MG63 (cell line): ENCODE measurements around the gene OTUD5. TPM values are rescaled to one million over a fixed set of nuclear protein-coding genes. Genes with fewer than 3 reads are reported as not detected.

Experiments used
- DNase-seq: peaks from one replicate; pipeline ENCODE4 v3.0.0-alpha.2; 2020
- H3K27me3 ChIP-seq: fragments of 250-450 bp; sonication (Bioruptor Pico); 2 replicates; pipeline ENCODE4 v1.5.1; 2020; ENCODE audit warnings: mild to moderate bottlenecking, moderate library complexity
- H3K36me3 ChIP-seq: fragments of 250-450 bp; sonication (Bioruptor Pico); 2 replicates; pipeline ENCODE4 v1.5.1; 2020; ENCODE audit warnings: mild to moderate bottlenecking, moderate library complexity
- H3K4me3 ChIP-seq: fragments of 250-450 bp; sonication (Bioruptor Pico); 2 replicates; pipeline ENCODE4 v1.5.1; 2020; ENCODE audit warnings: mild to moderate bottlenecking, moderate library complexity
- H3K9me3 ChIP-seq: fragments of 250-450 bp; sonication (Bioruptor Pico); 2 replicates; pipeline ENCODE4 v1.5.1; 2020; ENCODE audit warnings: mild to moderate bottlenecking, moderate library complexity
- total RNA-seq: library from RNA; depleted of rRNA; stranded (reverse); fragments of >200 nt; shearing (Covaris generic); gene quantifications from 2 replicates; pipeline ENCODE4 v1.2.3, GENCODE V29; 2014; ENCODE audit warnings: low replicate concordance

Gene OTUD5
- total RNA-seq, 1 experiment from 2014 or later = 27.4 TPM

- Histone ChIP-seq H3K4me3 (no peak overlapping the region), H3K36me3 (peaks cover 7% of the 10 kb centered on the region), H3K27me3 (no peaks in the 10 kb centered on the region), H3K9me3 (no peaks in the 10 kb centered on the region)
- no peak for DNase-seq
Observed at GRCh38 chrX:48904626-48905025, 52.8 kb downstream of the OTUD5 start.

DNA sequence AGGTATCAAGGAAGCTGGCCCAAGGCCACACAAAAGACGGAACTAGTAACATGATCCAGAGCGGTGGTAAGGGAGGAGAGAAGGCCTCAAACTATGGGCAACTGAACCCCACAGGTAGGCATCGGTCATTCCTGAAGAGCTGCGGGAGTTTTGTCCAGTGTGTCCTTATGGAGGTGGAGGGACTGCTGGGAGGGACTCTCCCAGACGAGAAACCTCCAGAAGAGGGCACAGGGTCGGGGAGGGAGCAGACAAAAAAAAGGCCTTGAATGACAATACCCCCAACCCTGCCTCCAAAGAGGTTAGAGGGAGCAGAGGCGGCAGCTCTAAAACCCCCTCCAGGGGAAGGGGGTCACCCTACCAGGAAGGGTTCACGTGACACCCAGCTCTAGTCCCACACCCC lies 53.2 kb downstream of the OTUD5 start:
- no peaks in the 10 kb centered on the region for H3K9me3 ChIP-seq
- H3K27me3 ChIP-seq = no peaks in the 10 kb centered on the region
- H3K36me3 ChIP-seq = peaks cover 9% of the 10 kb centered on the region
- H3K4me3 ChIP-seq = no peak overlapping the region
- no peak for DNase-seq

DNA sequence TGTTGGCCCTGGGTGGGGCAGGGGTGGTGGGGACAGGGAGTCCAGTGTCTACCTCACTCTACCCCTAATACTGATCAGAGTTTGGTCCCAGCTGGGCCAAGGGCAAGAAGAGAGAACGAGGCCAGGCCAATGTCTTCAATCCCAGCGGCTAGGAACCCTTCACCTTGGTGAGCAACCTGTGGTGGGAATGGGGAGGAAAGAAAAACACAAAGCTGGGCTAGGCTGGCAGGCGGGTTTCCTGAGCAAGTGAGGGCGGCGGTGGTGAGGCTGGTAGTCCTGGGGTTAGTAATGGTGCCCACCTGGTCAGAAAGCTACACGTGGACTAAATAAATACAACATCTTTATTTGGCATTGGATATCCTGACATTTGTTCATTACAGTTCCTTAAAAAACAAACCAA lies 54.1 kb downstream of the OTUD5 start:
- DNase-seq = no peak
- H3K27me3 ChIP-seq = no peaks in the 10 kb centered on the region
- H3K36me3 ChIP-seq = peaks cover 5% of the 10 kb centered on the region; the same call in 1 of the 2 replicates
- H3K4me3 ChIP-seq = no peak overlapping the region
- no peaks in the 10 kb centered on the region for H3K9me3 ChIP-seq

DNA sequence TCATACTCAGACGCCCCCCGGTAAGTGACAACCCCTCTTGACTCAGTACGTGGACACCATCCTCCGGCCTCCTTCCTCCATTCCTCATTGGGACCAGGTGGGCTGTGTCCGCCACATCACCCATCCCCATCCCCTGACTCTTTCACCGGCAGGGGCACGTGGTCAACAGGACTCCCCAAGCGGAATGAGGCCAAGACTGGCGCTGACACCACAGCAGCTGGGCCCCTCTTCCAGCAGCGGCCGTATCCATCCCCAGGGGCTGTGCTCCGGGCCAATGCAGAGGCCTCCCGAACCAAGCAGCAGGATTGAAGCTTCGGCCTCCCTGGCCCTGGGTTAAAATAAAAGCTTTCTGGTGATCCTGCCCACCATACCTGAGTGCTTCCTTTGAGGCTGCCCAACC lies 54.6 kb downstream of the OTUD5 start:
- no peaks in the 10 kb centered on the region for H3K27me3 ChIP-seq
- DNase-seq = no peak
- H3K9me3 ChIP-seq = no peaks in the 10 kb centered on the region
- H3K36me3 ChIP-seq = peaks cover 5% of the 10 kb centered on the region; the same call in 1 of the 2 replicates
- no peak overlapping the region for H3K4me3 ChIP-seq

DNA sequence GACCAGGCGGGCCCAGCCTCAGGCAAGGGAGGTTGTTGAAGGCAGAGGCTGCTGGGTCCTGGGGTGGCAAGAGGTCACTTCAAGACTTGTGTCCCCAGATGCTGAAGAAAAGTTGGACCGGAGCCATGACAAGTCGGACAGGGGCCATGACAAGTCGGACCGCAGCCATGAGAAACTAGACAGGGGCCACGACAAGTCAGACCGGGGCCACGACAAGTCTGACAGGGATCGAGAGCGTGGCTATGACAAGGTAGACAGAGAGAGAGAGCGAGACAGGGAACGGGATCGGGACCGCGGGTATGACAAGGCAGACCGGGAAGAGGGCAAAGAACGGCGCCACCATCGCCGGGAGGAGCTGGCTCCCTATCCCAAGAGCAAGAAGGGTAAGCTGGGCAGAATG lies 55.3 kb downstream of the OTUD5 start:
- DNase-seq = no peak
- Histone ChIP-seq H3K27me3 (no peaks in the 10 kb centered on the region), H3K36me3 (peaks cover 5% of the 10 kb centered on the region; the same call in 1 of the 2 replicates), H3K9me3 (no peaks in the 10 kb centered on the region), H3K4me3 (no peak overlapping the region)

- no peak for DNase-seq
- no peak overlapping the region for H3K4me3 ChIP-seq
- peaks cover 5% of the 10 kb centered on the region; the same call in 1 of the 2 replicates for H3K36me3 ChIP-seq
- H3K27me3 ChIP-seq = no peaks in the 10 kb centered on the region
- no peaks in the 10 kb centered on the region for H3K9me3 ChIP-seq
Observed at GRCh38 chrX:48901069-48901468, 56.3 kb downstream of the OTUD5 start.

DNA sequence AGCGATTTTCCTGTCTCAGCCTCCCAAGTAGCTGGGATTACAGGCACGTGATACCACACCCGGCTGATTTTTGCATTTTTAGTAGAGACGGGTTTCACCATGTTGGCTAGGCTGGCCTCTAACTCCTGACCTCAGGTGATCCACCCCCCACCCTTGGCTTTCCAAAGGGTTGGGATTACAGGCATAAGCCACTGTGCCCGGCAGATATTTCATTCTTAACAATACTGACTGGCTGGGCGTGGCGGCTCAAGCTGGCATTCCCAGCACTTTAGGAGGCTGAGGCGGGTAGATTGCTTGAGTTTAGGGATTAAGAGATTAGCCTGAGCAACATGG lies 58.4 kb downstream of the OTUD5 start:
- Histone ChIP-seq H3K27me3 (no peaks in the 10 kb centered on the region), H3K36me3 (peaks cover 5% of the 10 kb centered on the region; the same call in 1 of the 2 replicates), H3K4me3 (no peak overlapping the region), H3K9me3 (no peaks in the 10 kb centered on the region)
- DNase-seq = no peak

DNA sequence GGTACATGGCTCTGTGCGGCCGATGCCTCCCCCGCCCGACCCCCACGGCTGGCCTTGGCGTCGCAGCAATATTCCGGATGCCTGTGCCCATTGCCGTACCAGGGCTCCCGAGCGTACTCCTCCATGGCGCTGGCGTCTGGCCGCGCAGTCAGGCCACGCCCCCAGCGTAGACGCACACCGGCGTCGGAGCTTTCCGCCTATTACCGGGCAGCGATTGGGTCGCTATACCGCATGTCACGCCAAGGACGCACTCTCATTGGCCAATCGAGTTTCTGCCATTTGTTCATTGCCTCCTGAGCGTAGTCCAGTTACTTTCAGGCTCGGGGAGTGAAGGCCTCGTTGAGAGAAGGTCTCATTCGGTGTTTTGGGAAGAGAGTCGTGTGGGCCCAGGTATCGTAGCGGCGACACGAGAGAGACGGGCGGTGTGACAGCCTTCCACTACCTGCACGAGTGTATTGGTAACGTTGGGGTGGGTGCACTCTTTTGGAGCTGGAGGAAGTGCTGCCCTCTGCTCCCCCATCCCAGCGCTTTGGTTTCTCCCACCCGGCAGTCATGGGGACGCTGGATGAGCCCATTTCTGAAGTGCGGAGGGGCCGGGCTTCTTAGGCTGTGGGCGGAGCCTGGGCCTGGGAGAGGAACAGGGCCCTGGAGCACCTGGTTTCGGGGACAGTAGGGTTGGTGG lies 59.6 kb downstream of the OTUD5 start, which contains the start of the genes PQBP1 and TIMM17B:
Gene PQBP1, plus strand, starts transcription at position 306 of the 682 bp plus-strand sequence. CDS start 580 bp downstream, outside the sequence.
Gene TIMM17B, minus strand, starts transcription at position 144 of the 682 bp plus-strand sequence. Its CDS starts 19 bp downstream, at position 125.
- Histone ChIP-seq H3K9me3 (no peaks in the 10 kb centered on the region), H3K4me3 (peak within 1 kb of the TSS; percentile 78), H3K36me3 (peaks cover 5% of the 10 kb centered on the region; the same call in 1 of the 2 replicates), H3K27me3 (no peaks in the 10 kb centered on the region)
- DNase-seq = peak; percentile 93

DNA sequence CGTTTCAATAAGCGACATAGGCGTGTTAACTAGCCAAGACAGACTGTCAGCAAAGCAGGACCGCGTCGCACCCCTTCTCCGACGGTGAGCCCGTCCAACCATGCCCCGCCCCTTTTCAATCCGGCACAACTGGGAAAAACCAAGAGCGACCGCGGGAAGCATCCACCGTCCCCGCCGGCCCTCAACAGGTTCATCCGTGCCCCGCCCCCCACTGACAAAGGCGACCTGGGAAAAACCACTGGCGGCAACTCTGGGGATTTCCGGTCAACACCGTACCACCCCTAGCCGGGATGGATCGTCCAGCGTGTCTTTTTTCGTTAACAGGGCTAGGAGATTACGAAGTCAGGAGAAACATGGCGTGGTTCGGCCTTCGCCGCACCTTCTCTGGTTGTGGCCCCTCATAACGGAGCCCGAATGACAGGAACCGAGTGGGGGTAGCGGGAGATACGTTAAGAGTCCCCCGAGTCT lies 60.2 kb downstream of the OTUD5 start:
- H3K36me3 ChIP-seq = peaks cover 5% of the 10 kb centered on the region; the same call in 1 of the 2 replicates
- peak; percentile 72 for DNase-seq
- peak overlapping the region; percentile 78 for H3K4me3 ChIP-seq
- H3K9me3 ChIP-seq = no peaks in the 10 kb centered on the region
- no peaks in the 10 kb centered on the region for H3K27me3 ChIP-seq

GRCh38 chrX:48896611-48897011 lies 60.8 kb downstream of the OTUD5 start:
- Histone ChIP-seq H3K4me3 (peak overlapping the region; percentile 78), H3K9me3 (no peaks in the 10 kb centered on the region), H3K27me3 (no peaks in the 10 kb centered on the region), H3K36me3 (0 out of 2 replicates have a peak, but pooled peaks cover 2% of the 10 kb centered on the region)
- DNase-seq = no peak

DNA sequence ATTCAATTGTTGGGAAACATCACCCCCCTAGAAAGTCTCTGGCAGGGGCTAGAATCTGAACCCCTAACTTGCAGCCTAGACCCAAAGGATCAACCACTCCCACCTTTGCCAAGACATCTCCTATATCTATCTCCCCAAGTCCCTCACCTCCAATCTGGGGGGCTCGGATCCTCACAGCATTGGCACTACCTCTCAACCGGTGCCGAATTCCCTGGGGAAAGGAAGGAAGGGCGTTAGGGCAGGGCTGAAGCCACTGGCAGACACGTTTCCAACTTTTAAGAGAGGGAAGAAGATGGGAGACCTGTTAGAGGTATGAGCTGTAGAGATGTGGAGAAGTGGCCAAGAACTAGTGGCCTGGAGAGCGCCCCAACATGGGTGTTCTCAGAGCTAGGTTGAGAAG lies 62.5 kb downstream of the OTUD5 start:
- Histone ChIP-seq H3K36me3 (0 out of 2 replicates have a peak, but pooled peaks cover 2% of the 10 kb centered on the region), H3K4me3 (no peak overlapping the region), H3K27me3 (no peaks in the 10 kb centered on the region), H3K9me3 (no peaks in the 10 kb centered on the region)
- no peak for DNase-seq

DNA sequence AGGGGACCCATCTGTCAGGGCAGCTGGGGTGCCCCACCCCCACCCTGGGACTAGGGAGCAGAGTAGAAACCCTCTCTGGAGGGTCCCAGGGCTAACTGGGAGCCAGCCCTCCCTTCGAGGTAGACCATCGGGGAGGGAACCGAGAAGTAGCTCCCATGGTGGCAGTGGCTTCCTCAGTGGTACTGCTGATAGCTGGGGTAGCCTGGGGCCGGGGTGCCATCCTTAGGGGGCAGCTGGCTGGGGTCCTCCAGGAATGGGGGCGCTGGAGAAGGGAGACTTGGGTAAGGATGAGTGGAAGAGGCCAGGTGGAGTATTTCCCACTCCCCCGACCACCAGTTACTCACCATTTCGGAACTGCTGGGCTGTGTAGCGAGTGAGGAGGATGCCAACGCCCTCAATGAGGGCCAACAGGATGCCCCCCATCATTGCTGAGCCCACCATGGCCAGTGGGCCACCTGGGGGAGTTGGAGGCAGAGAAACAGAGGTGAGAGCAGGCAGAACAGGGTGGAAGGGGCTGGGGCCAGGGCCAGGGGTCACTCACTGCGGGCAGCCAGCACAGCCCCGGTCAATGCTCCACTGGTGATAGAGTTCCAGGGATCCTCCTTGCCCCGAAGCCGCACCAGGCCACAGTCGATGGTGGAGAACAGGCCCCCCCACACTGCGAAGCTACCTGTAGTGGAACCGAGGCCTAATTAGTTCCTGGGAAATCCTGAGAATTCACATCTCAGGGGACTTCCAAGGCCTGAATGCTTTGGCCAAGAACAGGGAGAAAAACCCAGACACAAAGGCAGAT lies 63.7 kb downstream of the OTUD5 start:
- Histone ChIP-seq H3K9me3 (no peaks in the 10 kb centered on the region), H3K27me3 (no peaks in the 10 kb centered on the region), H3K36me3 (no peaks in the 10 kb centered on the region), H3K4me3 (no peak overlapping the region)
- DNase-seq = no peak

- H3K36me3 ChIP-seq = no peaks in the 10 kb centered on the region
- DNase-seq = no peak
- no peaks in the 10 kb centered on the region for H3K27me3 ChIP-seq
- H3K4me3 ChIP-seq = no peak overlapping the region
- H3K9me3 ChIP-seq = no peaks in the 10 kb centered on the region
Observed at GRCh38 chrX:48892896-48893295, 64.5 kb downstream of the OTUD5 start.

GRCh38 chrX:48891402-48892288 lies 65.8 kb downstream of the OTUD5 start:
- DNase-seq = peak; percentile 87
- H3K9me3 ChIP-seq = no peaks in the 10 kb centered on the region
- peak overlapping the region; percentile 45 for H3K4me3 ChIP-seq
- no peaks in the 10 kb centered on the region for H3K36me3 ChIP-seq
- H3K27me3 ChIP-seq = no peaks in the 10 kb centered on the region

DNA sequence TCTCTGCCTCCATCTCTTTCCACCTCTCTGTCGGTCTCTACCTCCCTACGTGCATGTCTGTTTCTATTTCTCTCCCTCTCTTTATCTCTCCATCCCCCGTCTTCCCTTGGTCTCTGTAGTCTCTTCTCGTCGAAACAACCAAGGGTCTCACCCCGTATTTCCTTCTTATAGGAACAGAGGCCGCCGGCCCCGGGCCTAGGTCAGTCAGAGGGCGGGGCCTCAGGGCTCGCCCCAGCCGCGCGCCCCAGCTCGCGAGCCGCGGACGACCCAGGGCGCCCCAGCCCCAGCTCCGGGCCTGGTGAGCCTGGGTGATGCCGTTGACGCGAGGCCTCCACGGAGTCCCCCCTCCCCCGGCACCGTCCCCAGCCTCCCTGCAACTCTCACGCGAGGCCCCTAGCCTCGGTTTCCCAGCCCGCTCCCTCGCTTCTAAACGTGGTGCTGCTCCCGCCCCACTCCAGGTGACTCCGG lies 66.4 kb downstream of the OTUD5 start:
- H3K27me3 ChIP-seq = no peaks in the 10 kb centered on the region
- H3K9me3 ChIP-seq = no peaks in the 10 kb centered on the region
- no peak for DNase-seq
- H3K4me3 ChIP-seq = peak overlapping the region; percentile 45
- H3K36me3 ChIP-seq = no peaks in the 10 kb centered on the region

DNA sequence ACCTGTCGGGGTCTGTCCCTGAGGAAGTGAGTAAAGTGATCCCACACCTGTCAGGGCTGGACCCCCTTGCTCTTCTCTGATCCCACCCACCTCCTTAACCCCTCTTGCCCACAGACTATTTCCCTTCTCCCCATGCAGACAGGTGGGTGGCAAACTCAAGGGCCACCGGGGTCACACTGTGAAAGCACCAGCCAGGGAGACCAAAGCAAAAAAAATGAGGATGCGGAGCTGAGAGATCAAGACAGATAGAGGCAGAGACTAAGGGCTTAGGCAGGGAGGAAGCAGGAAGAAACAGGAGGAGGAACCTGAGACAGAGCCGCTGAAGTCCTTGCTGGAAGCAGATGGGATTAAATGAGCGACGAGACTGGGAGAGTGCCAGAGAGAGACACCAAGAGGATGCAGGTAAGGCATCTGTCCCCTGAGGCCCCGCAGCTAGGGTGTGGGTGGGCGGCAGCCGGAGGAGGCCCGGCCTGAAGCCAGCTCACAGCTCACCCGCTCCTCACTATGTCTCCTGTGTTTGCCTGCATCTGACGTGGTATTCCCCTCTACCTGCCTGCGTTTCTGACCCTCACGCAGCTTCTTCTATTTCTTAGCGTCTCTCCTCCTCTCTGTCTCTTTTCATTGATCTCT lies 67.0 kb downstream of the OTUD5 start:
- Histone ChIP-seq H3K36me3 (no peaks in the 10 kb centered on the region), H3K27me3 (no peaks in the 10 kb centered on the region), H3K9me3 (no peaks in the 10 kb centered on the region), H3K4me3 (no peak overlapping the region)
- no peak for DNase-seq
